OCI-M2 (cell line): Measurements from ENCODE around the gene THSD7B.

ENCODE experiments used
- DNase-seq: peaks from one replicate; lab custom pipeline; 2025; ENCODE audit not compliant: unreplicated experiment; lab: John Stamatoyannopoulos, UW

Gene THSD7B

DNA sequence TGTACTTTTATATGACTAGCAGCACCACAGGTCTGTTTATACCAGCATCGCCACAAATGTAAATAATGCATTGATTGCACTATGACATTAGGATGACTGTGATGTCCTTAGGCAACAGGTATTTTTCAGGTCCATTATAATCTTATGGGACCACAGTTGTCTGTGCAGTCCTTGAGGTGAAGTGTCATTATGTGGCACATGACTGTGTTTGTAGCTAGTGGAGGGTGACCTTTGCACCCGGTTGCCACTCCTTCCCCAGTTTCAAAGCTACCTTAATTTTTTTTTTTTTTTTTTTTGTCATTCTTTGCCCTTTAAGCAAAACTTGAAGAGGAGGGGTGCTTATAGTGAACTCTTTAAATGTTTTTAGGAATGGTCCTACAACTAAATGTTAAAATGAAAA, 386.4 kb downstream of the THSD7B start:
- DNase-seq, result no peak

DNA sequence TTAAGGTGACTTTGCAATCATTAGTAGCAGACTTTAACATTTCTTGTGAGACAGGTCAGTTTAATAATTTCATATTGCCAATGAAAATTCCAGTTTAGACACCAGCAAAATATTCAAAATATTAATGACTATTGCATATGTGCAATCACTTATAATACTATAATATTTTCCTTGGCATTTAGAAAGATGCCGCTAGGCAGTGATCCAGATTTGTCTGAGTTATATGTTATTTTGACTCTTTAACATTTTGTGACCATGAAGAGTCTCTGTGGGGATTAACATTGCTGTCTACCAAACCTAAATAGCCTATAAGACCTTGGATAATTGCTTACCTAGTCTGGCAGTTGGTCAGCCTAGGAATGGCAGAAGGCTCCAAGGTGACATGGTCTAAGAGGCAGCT, 389.6 kb downstream of the THSD7B start:
- DNase-seq, result no peak

DNA sequence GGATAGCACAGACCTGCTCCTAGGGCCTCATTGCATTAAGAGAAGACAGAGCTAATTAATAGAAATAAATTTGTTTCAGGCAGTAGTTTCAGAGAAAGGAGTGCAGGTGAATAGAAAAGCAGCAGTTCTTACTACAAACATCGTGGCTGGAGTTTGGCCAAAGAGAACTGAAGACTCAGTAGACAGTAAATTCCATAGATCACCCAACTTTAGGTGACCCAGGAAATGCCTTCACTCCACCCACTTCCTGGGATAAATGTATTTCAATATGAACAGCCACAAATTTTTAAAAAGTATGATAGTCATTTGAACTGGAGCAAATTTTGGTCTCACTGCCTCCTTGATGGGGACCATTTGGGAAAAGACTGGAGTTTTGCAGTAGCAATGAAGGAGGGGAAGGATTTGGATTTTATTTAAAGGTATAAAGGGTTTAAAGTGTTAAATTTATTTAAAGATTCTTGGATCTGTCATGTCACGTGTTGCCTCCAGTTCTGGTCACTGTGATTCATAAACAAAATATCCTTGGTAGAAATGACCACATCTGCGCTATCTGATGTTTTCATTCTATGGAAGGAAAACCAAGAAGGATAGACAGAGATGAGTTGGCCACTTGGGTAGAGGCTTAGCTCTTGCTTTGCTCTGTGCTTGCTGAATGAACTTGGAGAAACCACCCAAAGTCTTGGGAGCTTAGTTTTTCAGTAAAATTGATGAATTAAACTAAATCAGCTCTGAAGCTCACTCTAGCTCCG, 390.2 kb downstream of the THSD7B start:
- no peak for DNase-seq

DNA sequence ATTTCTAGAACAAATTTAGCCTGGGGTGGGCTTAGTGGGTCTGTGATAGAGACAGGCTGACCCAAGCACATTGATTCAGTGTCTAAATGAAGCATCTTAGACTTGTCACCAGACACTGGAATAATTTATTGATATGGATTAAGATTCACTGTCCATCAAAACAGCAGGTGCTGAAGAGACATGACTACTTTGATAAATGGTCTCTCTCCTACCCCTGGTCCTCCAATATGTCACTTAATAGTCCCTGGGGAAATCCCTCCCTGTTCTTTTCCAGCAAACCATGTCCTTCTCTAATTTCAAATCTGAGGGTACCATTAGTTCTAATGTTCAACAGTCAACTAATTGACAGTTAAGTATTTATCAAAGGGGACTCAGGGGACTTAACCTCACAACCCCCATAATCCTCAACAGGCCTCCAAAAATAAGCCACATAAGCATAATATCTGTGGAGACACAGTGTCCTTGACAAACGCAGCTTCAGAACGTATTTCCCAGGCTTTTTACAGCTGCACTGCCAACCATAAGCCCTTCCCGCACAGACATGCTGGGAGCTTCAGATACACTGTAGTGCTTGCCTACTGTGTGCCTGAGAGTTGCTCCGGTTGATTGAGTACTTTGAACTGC, 391.0 kb downstream of the THSD7B start:
- DNase-seq, result no peak

DNA sequence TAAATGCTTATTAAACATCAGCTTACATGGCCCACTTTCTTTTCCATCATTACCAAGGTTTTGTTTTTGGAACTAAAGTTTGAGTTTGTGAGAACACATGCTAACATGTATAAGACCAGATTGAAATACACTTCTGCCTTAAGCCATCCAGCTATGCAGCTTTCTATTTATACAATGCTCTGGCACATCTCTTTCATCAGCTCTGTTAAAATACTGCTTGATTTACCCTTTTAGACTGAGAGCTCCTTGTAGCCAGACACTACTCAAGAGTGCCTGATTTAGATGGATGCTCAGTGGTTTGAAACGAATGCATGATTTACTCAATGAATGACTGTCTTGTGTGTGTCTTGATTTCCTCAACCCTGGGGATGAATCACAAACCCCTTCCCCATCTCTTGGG, 392.5 kb downstream of the THSD7B start:
- DNase-seq, result no peak

DNA sequence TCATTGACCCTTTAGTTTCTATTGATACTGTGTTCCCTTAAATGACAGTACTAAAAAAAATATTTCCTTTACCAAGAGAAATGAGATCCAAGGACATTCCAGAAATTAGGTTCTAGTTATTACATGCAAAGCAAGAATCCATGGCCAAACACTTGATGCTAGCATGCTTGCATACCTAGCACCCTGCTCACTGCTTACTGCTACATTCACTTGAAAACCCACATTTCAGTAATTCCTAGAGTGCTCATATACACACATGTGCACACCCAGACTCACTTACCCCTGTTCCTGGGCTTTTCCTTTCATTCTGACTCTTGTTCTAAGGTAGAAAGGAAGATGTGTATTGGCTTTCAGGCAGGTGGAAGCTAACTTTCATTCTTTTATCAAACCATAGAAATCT, 395.9 kb downstream of the THSD7B start:
- DNase-seq, result no peak

DNA sequence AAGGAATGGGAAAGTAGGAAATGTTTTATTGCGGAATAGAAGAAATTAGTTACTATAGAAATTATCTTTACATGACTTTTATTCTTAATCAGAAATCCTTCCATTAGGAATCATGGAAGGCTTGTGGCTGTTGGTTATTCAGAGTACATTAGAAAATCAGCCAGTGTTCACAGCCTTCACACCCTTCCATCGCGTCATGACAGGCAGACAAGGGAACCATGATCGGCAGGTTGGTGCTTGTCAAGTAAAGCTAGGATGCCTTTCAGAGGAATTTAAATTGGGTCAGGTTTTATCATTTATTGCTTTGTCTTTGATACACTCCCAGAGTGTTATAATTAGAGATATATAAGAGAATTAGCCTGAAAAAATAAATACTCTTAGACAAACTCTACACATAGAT, 400.6 kb downstream of the THSD7B start:
- no peak for DNase-seq

DNA sequence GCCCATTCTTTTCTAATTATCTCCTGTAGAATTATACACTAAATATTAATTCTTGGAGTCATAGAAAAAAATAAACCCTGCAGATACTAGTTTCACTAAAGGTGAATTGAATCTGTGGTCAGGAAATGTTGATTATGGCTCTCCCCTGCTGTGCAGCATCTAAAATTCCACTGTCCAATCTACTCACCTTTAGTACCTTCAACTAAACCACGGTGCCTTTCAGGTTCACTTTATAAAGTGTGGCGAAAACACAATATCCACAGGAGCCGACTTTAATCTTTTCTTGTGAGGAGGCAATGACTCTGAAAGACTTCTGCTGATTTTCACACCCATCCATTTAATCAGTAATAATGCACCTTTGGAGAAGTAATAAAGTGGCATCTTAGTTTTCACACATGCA, 402.3 kb downstream of the THSD7B start:
- no peak for DNase-seq

DNA sequence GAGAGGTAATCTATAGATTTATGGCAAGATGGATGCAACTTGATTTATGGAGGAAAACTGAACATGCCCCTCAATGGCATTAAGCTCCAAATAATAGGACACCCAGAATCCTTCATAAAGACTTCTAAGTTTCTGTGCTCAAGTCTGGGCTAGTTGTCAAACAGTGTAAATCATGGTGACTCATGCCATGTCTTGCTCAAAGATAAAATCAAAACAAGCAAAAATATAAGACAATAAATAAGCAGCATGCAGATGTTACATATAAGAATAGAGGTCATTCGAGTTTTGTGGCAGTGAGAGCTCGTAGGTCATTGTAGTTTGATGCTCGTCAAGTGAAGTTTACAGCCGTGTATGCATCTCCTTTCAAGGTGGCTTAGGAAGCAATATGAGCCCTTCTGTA, 403.2 kb downstream of the THSD7B start:
- no peak for DNase-seq

DNA sequence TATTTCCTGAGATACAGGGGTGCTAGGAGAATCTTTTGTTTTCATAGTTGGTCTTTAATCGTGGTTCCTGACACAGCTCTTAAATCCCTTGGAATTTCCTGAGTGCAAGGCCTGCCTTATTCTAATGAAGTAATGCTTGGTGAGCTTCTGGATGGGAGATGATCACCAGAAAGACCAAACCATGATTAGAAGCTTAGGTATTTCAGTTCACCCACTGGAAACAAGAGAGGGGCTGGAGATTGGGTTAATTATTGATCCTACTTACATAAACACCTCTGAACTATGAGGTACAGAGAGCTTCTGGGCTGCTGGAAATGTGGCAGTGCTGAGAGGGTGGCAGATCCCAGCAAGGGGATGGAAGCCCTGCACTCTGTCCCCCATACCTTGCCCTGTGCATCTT, 406.8 kb downstream of the THSD7B start:
- DNase-seq, result no peak

DNA sequence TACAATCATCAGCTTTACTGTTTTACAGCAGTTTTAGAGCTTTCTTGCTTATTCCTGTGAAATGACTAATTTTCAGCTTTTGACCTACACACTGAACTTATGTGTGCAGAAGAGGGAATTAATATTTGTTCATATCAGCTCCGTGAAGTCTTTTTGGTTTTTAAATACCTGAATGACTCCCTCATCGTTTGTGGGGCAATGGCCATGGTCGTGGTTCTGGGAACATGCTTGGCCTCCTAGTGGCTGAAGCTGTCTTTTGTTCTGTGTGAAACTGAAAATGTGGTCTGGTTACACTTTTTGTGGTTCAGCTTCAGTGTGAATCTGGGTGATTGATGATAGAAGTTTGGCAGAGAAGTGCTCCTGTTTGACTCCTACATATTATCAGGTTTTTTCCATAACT, 408.1 kb downstream of the THSD7B start:
- DNase-seq, result no peak

DNA sequence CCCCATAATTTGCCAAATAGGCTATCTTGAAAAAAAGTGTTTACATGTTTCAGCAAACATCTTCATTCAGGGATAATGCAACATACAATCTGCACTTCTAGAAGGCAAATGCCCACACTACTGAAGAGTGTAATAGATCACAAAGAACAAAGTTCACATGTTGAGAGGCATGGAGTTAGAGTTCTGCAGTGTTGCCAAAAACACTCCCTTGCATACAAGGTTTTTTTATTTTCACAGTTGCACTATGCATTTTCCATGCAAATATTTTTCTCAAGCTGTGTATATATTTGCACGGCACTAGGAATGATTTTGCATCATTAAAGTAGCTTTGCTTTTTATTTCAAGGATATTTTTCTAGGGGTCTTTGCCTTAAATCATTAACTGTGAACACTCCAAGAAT, 409.9 kb downstream of the THSD7B start:
- no peak for DNase-seq

DNA sequence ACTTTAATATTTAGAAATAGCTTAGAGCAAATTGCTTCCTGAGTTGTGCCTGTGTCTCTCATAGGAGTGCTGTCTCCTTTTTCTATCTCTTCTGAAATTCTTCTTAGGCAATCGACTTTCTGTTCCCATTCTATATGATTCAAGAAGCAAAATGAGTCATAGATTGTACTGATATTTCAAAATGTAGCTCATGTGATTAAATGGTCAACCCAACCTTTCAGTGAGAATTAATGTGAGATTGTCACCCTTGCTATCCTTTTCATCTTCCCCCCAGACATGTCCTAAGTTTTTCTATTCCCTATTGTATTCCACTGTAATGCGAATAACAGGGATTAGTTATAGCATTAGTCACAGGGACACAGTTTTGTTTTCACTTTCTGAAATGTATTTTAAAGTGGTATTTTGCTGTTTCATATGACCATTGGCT, 413.6 kb downstream of the THSD7B start:
- no peak for DNase-seq

DNA sequence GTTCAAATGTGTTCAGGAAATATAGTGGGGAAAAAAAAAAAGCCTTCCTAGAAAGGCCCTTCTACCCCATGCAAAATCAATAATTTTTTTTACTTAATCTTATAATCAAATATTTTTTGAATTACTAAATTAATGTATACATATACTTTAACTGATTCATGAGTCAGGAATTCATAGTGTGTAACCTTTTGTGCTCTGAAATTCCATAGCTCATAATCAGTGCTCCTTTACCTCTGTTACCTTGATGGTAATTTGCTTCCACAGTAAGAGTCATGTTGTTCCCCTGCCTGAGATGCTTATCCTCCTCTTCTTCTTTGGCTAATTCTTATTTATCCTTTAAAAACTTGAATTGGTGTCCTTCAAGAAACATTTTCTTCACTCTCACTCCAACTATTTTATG, 414.2 kb downstream of the THSD7B start:
- DNase-seq, result no peak

DNA sequence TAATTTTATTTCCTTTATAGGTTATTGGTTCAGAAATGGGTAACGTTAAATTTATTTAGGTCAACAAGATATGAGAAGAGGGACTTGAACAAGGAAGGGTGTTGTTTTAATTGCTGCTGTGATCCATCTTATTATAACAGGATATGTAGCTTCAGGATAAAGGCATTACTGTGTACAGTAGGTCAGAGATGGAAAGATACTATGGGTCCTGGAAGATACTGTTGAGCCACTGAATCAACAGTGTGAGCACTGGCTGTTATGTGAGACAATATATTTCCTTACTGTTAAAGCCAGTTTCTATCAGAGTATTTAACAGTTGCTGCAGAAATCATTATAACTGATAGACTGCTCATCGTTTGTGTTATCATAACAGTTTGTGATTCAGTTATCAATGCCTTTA, 414.7 kb downstream of the THSD7B start:
- DNase-seq, result no peak

DNA sequence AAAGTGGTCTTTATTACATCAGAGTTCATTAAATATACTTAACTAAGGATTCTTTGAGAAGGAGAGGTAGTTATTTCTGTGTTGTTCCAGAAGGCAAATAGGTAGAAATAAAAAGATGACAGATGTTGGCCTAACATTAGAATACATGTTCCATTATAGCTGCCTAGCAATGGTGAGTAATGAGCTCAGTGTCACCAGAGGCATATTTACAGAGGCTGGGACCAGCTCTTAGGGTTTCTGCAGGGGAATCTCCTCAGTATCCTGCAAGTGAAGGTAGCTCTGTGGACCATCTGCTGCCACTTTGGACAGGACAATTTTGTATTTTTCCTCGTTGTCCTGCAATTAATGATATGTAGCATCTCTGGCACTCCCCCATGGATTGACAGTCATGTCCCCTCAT, 416.0 kb downstream of the THSD7B start:
- DNase-seq, result no peak

DNA sequence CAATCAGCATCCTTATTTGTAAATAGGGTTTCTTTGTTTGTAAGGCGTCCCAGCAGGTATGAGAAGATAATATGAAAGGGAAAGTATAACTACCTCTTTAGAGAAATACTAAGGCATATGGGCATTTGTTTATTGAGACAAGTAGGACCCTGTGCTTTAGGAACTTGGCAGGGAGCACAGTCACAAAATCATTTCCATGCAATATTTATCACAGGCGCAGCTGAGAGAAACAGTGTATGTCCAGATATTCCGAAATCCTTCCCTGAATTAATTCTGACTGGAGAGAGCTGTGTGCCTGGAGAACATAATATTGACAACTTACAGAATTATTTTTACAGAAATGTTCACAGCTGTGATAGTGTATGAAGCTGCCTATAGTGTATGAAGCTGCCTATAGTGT, 416.7 kb downstream of the THSD7B start:
- DNase-seq, result no peak

DNA sequence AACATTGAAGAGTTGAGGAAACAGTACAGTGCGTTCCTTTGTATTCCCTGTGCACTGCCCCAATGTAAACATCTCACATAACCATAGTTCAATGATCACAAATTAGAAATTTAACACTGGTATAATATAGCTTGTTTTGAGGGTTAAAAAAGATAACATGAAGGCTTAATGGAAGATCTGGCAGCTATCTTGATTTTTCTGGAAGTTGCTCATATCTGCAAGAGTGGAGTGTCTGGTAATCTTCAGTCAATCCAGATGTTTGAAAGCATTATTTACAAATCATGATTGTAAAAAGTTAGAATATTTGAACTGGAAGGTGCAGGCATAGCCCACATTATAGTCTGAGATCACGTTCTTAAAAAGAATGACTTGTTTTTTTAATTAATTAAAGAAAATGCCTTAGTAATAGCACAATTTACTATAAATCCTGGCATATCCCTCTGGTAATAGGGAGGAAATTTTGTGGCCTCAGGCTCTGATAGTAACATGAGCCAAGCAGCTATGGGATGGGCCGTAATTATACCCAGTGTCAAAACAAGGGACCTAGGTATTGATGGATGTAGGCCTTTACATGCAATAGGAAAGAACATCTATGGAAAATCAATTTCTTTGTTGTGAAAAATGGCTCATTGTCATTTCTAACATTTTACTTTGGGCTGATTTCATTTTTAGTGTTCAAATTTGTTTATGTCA, 418.0 kb downstream of the THSD7B start:
- no peak for DNase-seq

DNA sequence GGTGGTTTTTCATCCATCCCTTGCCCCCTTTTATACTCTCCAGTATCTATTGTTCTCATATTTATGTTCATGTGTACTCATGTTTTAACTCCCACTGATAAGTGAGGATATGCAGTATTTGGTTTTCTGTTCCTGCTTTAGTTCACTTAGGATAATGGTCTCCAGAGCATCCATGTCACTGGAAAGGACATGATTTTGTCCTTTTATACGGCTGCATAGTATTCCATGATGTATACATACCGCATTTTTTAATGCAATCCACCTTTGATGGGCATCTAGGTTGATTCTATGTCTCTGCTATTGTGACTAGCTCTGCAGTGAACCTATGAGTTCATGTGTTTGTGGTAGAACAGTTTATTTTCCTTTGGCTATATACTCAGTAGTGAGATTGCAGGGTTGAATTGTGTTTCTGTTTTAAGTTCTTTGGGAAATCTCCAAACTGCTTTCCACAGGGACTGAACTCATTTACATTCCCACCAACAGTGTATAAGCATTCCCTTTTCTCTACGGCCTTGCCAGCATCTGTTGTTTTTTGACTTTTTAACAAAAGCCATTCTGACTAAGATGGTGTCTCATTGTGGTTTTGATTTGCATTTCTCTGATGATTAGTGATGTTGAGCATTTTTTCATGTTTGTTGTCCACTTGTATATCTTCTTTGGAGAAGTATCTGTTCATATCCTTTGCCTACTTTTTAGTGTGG, 420.2 kb downstream of the THSD7B start:
- DNase-seq, result no peak

DNA sequence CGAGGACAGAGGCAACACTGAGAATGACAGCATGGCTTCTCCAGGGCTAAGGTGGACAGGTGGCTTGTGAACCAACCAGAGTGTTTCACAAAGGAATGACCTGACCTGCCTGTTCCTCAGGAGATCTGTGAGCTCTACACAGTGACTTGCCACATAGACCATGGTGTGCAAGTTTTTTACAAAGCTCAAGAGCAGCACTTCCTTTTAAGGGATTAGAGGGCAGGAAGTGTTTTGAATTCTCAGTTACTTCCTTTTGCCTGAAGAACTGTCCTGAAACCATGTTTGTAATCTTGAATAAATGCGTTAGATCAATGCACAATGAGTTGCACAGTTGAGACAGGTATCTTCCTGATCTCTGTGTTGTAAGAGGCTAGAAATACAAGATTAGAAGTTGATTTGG, 421.9 kb downstream of the THSD7B start:
- no peak for DNase-seq

DNA sequence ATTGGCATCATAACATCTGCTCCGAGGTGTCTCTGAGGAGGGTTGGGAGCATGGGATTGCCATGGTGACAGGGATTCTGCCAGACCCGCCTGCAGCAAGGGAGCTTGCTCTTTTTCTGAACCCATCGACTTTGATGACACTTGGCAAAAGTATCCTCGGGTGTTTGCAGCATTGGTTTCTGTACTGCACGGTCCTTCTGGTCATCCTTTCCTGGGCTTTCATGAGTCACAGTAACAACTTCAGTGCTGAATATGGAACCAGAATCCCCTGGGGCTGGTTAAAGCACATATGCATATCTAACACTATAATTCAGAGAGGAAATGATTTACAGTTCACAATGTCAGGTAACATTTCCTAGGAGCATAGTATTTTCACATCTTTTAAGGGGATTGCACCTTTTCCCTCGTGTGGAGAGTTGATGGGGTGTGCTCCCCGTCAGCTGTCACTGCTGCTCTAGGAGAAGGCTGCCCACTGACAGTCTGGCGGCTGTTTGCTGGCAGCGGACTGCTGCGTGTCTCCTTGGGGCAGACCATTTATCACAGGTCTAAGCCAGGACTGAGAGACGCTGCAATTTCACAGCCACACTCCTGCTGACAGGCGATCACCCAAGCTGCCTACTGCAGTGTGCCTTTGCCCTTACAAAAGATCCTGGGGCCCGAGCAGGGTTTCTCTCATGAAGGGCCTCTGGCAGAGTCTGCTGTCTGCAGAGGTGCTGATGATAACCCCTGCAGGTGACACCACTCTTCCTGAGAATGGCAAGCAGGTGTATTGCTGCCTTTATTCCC, 425.3 kb downstream of the THSD7B start:
- DNase-seq, result no peak
